Upper lobe of left lung (tissue), 6 donors: ENCODE measurements around the gene KDM3A. TPM values are rescaled to one million over a fixed set of nuclear protein-coding genes. Genes with fewer than 3 reads are reported as not detected.

Source experiments
- ATAC-seq, 2 donors: fragments of 200-7000 bp; cut with Tn5 transposase; one replicate each; pipeline ENCODE4 v1.9.1; 2022; ENCODE audit warnings: mild to moderate bottlenecking in 2 of 2, moderate library complexity in 2 of 2; ENCODE audit not compliant: low FRiP score in 2 of 2
- DNase-seq, 2 donors: peaks; one replicate each; pipeline ENCODE4 v3.0.0-alpha.2; 2019 to 2020
- H3K27ac ChIP-seq, 4 donors: fragments of 200-600 bp; sonication (generic); one replicate each; pipeline ENCODE4 v1.5.1; 2016 to 2019
- H3K27me3 ChIP-seq, 4 donors: fragments of 200-600 bp; sonication (generic); one replicate each; pipeline ENCODE4 v1.5.1; 2017 to 2019
- H3K36me3 ChIP-seq, 4 donors: fragments of 200-600 bp; sonication (generic); one replicate each; pipeline ENCODE4 v1.5.1; 2016 to 2019
- H3K4me1 ChIP-seq, 4 donors: fragments of 200-600 bp; sonication (generic); one replicate each; pipeline ENCODE4 v1.5.1; 2018 to 2019
- H3K4me3 ChIP-seq, 4 donors: fragments of 200-600 bp; sonication (generic); one replicate each; pipeline ENCODE4 v1.5.1; 2017 to 2019; ENCODE audit warnings: mild to moderate bottlenecking in 2 of 4, moderate library complexity in 1 of 4
- H3K9me3 ChIP-seq, 4 donors: fragments of 200-600 bp; sonication (generic); one replicate each; pipeline ENCODE4 v1.5.1; 2018 to 2019
- EP300 ChIP-seq, 4 donors: sonication (generic); formaldehyde crosslinking; IDR thresholded peaks; one replicate each; pipeline ENCODE4 v1.5.1; 2017; ENCODE audit warnings: antibody characterized with exemption in 4 of 4, control low read depth in 2 of 4
- POLR2A ChIP-seq, 4 donors: fragments of 450-650 bp; IDR thresholded peaks; one replicate each; pipeline ENCODE4 v1.5.1; 2016 to 2017; ENCODE audit warnings: antibody characterized with exemption in 4 of 4, mild to moderate bottlenecking in 2 of 4
- POLR2AphosphoS5 ChIP-seq, 2 donors: sonication (generic); formaldehyde crosslinking; IDR thresholded peaks; one replicate each; pipeline ENCODE4 v1.5.1; 2017; ENCODE audit warnings: antibody characterized with exemption in 2 of 2
- WGBS, 2 donors: methylation state at CpG; one replicate each; pipeline ENCODE4 v1.1.5; 2017 to 2018; 5-methylcytosine and 5-hydroxymethylcytosine counted together
- total RNA-seq, 6 donors: library from RNA; depleted of rRNA in 4 of 6; stranded (reverse); fragments of >200 nt in 4 of 6; gene quantifications; one replicate each; pipeline versions ENCODE4 v1.1.0 to v1.2.1, GENCODE V29; 2016 to 2021
- TF ChIP-seq, protein P1 (sequence below), 6 experiments: fragments of 450-650 bp in 4 of 6; fragments of 200-600 bp in 2 of 6; sonication (generic) in 2 of 6; IDR thresholded peaks; one replicate each; pipeline ENCODE4 v1.5.1; 2016 to 2019; ENCODE audit warnings: antibody characterized with exemption in 6 of 6
- donor health status: DM: no; HTN: no; CAD: no; lungs with moderate emphysema.
- donor health status: DM: no; HTN: yes; CAD: no; lungs with severe emphysema.

KDM3A gene
- total RNA-seq, 6 donors from 2014 or later: 24.9 to 68.9 (median 44.5) TPM

DNA sequence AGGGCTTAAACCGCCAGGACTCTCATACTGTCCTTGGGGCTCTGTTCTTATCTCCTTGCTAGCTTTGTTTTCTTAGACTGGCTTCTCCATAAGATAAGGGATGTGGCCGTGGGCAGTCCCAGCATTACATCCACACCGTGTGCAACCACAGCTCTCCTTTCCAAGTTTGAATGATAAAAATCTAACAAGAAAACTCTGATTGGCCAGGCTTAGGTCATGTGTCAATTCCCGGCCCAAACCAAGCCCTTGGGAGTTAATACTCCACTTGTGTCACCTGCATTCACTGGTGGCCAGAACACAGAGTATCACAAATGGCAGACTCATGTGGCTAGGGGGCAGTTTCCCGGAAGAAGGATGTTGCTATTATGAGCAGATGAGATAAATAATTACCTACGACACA, 43.2 kb upstream of the KDM3A start:
- ATAC-seq: no peak
- Histone ChIP-seq H3K36me3 (no peaks in the 10 kb centered on the region), H3K4me1 (peaks cover 0 to 7% (median 5%) of the 10 kb centered on the region in 4 donors), H3K27ac (no peak overlapping the region), H3K27me3 (no peaks in the 10 kb centered on the region), H3K9me3 (no peaks in the 10 kb centered on the region), H3K4me3 (no peak overlapping the region)
- DNase-seq: no peak
- TF ChIP-seq POLR2AphosphoS5 (IDR thresholded peaks at IDR 0.05) (no peak), EP300 (IDR thresholded peaks at IDR 0.05) (no peak), POLR2A (IDR thresholded peaks at IDR 0.05) (no peak)
- TF ChIP-seq, protein P1, sequence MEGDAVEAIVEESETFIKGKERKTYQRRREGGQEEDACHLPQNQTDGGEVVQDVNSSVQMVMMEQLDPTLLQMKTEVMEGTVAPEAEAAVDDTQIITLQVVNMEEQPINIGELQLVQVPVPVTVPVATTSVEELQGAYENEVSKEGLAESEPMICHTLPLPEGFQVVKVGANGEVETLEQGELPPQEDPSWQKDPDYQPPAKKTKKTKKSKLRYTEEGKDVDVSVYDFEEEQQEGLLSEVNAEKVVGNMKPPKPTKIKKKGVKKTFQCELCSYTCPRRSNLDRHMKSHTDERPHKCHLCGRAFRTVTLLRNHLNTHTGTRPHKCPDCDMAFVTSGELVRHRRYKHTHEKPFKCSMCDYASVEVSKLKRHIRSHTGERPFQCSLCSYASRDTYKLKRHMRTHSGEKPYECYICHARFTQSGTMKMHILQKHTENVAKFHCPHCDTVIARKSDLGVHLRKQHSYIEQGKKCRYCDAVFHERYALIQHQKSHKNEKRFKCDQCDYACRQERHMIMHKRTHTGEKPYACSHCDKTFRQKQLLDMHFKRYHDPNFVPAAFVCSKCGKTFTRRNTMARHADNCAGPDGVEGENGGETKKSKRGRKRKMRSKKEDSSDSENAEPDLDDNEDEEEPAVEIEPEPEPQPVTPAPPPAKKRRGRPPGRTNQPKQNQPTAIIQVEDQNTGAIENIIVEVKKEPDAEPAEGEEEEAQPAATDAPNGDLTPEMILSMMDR (IDR thresholded peaks at IDR 0.05): no peak
- 59 to 70% methylated on average over 6 of the region's 6 CpGs for WGBS, 2 donors

DNA sequence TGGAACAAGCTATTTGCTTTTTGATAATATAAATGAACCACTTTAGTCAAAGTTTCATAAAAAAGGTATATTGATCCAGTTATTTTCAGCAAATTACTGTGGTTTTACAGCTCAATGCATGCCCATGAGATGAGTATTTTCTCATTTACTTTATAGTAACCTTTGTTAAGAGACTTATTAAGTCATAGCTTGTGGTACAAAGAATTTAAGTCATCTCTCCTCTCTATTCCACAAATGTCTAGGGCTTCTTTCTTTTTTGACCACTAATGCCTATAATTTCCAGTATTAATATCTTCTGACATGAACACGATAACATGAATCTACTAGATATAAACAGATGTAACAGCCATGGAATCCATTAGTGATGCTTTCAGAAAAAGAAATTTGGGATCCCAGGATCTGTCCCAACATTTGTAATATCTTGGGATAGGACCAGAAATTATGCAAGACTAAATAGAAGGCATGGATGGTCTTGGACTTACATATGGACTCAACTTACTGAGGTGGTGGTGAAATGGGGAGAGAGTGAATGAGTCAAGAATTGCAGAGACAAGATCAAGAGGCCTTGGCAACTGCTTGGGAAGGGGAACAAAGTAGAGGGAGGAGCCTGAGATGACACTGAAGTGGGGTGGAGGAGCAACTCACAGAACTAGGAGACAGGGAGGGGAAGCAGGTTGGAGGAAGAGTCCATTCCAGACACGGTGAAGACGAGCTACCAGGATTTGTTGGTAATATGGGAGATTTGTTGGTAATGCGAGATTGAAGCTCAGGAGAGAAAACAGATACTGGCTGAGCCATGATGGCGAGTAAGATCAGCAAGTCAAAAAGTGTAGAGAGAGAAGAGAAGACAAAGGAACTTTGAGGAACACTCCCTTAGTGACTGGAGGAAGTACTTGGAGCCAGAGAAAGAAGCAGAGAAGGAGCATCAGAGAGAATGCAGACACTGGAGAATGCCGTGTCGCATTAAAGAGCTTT, 42.4 kb upstream of the KDM3A start:
- 89 to 91% methylated on average over 7 of the region's 7 CpGs for WGBS, 2 donors
- Histone ChIP-seq H3K27me3 (no peaks in the 10 kb centered on the region), H3K4me3 (no peak overlapping the region), H3K36me3 (no peaks in the 10 kb centered on the region), H3K4me1 (peaks cover 0 to 4% (median 1%) of the 10 kb centered on the region in 4 donors), H3K9me3 (no peaks in the 10 kb centered on the region), H3K27ac (no peak overlapping the region)
- TF ChIP-seq, protein P1 (IDR thresholded peaks at IDR 0.05): no peak
- no peak for TF ChIP-seq EP300 (IDR thresholded peaks at IDR 0.05)
- TF ChIP-seq POLR2A (IDR thresholded peaks at IDR 0.05): no peak
- no peak for TF ChIP-seq POLR2AphosphoS5 (IDR thresholded peaks at IDR 0.05)
- DNase-seq (no peak), ATAC-seq (peak in 1 of 2 donors; percentile 17)

DNA sequence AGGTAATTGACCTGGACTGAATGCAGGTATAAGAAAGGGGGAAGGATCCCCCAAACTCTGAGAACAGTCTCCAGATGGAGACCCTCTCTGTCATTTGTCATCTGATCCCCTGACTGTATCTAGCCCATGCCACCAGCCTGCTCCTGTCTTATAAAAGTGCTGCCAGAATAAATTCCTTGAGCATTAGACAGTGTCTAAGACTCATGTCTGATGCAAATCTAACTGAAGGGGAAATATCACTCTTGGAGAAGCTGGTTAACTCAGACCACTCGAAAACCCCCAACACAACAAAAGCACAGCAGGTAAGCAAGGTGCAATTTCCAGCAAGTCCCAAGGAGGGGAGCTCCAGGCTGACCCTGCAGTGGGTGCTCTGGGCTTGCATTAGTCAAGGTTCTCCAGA, 40.9 kb upstream of the KDM3A start:
- Histone ChIP-seq H3K4me3 (no peak overlapping the region), H3K36me3 (no peaks in the 10 kb centered on the region), H3K4me1 (no peaks in the 10 kb centered on the region), H3K9me3 (no peaks in the 10 kb centered on the region), H3K27me3 (no peaks in the 10 kb centered on the region), H3K27ac (no peak overlapping the region)
- 63 to 64% methylated on average over 1 of the region's 1 CpG for WGBS, 2 donors
- TF ChIP-seq EP300 (IDR thresholded peaks at IDR 0.05) (no peak), POLR2AphosphoS5 (IDR thresholded peaks at IDR 0.05) (no peak), POLR2A (IDR thresholded peaks at IDR 0.05) (no peak)
- TF ChIP-seq, protein P1 (IDR thresholded peaks at IDR 0.05): no peak
- ATAC-seq: no peak
- DNase-seq: no peak

DNA sequence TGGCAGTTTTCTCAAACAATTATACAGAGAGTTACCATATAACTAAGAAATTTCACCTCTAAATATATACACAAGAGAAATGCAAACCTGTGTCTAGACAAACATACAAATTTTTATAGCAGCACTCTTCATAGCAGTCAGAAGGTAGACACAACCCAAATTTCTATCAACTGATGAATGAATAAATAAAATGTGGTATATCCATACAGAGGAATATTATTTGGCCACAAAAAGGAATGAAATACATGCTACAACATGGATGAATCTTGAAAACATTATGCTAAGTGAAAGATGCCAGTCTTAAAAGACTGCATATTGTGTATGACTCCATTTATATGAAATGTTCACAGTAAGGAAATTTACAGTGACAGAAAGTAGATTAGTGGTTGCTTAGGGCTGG, 30.6 kb upstream of the KDM3A start:
- Histone ChIP-seq H3K4me1 (peaks cover 0 to 4% (median 0%) of the 10 kb centered on the region in 4 donors), H3K36me3 (no peaks in the 10 kb centered on the region), H3K27ac (no peak overlapping the region), H3K27me3 (no peaks in the 10 kb centered on the region), H3K9me3 (no peaks in the 10 kb centered on the region), H3K4me3 (no peak overlapping the region)
- no peak for ATAC-seq
- TF ChIP-seq POLR2AphosphoS5 (IDR thresholded peaks at IDR 0.05) (no peak), EP300 (IDR thresholded peaks at IDR 0.05) (no peak), POLR2A (IDR thresholded peaks at IDR 0.05) (no peak)
- TF ChIP-seq, protein P1 (IDR thresholded peaks at IDR 0.05): no peak
- no peak for DNase-seq
